ENCODE results near the gene CYTL1. TPM values are rescaled to one million over a fixed set of nuclear protein-coding genes. Genes with fewer than 3 reads are reported as not detected.

Gene CYTL1
- polyA plus RNA-seq, 2 of the 4 experiments (the other 2 are of a cell fraction): not detected

- no peak for TF ChIP-seq RARB (CRISPR knock-in tag; IDR thresholded peaks at IDR 0.05)
Observed at GRCh38 chr4:4984186-4984585, 35.1 kb downstream of the CYTL1 start (continued).

- 49% methylated on average over 8 of the region's 8 CpGs for WGBS (ENCODE audit: missing lambda C conversion rate)
- no peak for TF ChIP-seq ZC3H11A (IDR thresholded peaks at IDR 0.05)
- TF ChIP-seq EP300 (IDR thresholded peaks at IDR 0.05): no peak
- no peaks in the 10 kb centered on the region for H3K9me3 ChIP-seq
- no peak overlapping the region for H3K4me2 ChIP-seq
- ChIA-PET CTCF (no interaction called here), POLR2A (no interaction called here)
- H3K4me3 ChIP-seq: no peak overlapping the region
- H3K4me1 ChIP-seq: no peaks in the 10 kb centered on the region
- FAIRE-seq: no peak
- no peak overlapping the region for H3K27ac ChIP-seq
- ATAC-seq: no peak
- no peak for DNase-seq (ENCODE audit: low read depth in 1 of 2, low spot score in 1 of 2)
Observed at GRCh38 chr4:4981827-4982226, 37.4 kb downstream of the CYTL1 start.

- POLR2A ChIA-PET: no interaction called here
- no peak for TF ChIP-seq USF2 (IDR thresholded peaks at IDR 0.05)
- no peak for TF ChIP-seq TFCP2L1 (CRISPR knock-in tag; IDR thresholded peaks at IDR 0.05)
- TF ChIP-seq HES2 (IDR thresholded peaks at IDR 0.05): no peak
- no peak for TF ChIP-seq CTCF (IDR thresholded peaks at IDR 0.05)
- TF ChIP-seq HDAC2 (IDR thresholded peaks at IDR 0.05): no peak
- no peak for TF ChIP-seq RNF2 (IDR thresholded peaks at IDR 0.05; ENCODE audit: borderline replicate concordance, low read depth)
- no peak for TF ChIP-seq CHD4 (IDR thresholded peaks at IDR 0.05; ENCODE audit: borderline replicate concordance)
- TF ChIP-seq RAD21 (conservative IDR thresholded peaks at IDR 0.05 in 1 of 2, IDR thresholded peaks at IDR 0.05 in 1 of 2): no peak
- no peak for TF ChIP-seq HOXA7 (CRISPR knock-in tag; IDR thresholded peaks at IDR 0.05)
- no peak for TF ChIP-seq MAFK (IDR thresholded peaks at IDR 0.05; ENCODE audit: partially characterized antibody)
- TF ChIP-seq HEYL (CRISPR knock-in tag; IDR thresholded peaks at IDR 0.05): no peak
- TF ChIP-seq ATOH8 (CRISPR knock-in tag; IDR thresholded peaks at IDR 0.05; ENCODE audit: low read depth): no peak
- no peak for TF ChIP-seq KDM5A (IDR thresholded peaks at IDR 0.05)
- no peak for TF ChIP-seq POLR2AphosphoS2 (conservative IDR thresholded peaks at IDR 0.05; ENCODE audit: low read length)
- ATAC-seq (no peak), DNase-seq (ENCODE audit: low read depth in 1 of 2, low spot score in 1 of 2) (no peak), FAIRE-seq (no peak)
- H3K27ac ChIP-seq: no peak overlapping the region
- no peak overlapping the region for H3K4me3 ChIP-seq
- H3K4me1 ChIP-seq: no peaks in the 10 kb centered on the region
- WGBS (ENCODE audit: missing lambda C conversion rate): 69% methylated on average over 3 of the region's 3 CpGs
- H3K9me3 ChIP-seq: no peaks in the 10 kb centered on the region
- CTCF ChIA-PET: no interaction called here
- H3K4me2 ChIP-seq: no peak overlapping the region
Observed at GRCh38 chr4:4981427-4981826, 37.8 kb downstream of the CYTL1 start.

- TF ChIP-seq KDM1A (IDR thresholded peaks at IDR 0.05; ENCODE audit: low read depth) (no peak), CEBPB (IDR thresholded peaks at IDR 0.05) (no peak), SMC3 (IDR thresholded peaks at IDR 0.05) (no peak), GATA3 (IDR thresholded peaks at IDR 0.05; ENCODE audit: borderline replicate concordance) (no peak), BHLHE40 (IDR thresholded peaks at IDR 0.05; ENCODE audit: low read depth, low read length) (no peak), EP300 (IDR thresholded peaks at IDR 0.05) (no peak), POLR2A (IDR thresholded peaks at IDR 0.05; ENCODE audit: low read length) (no peak), MAX (IDR thresholded peaks at IDR 0.05) (no peak), ESRRA (IDR thresholded peaks at IDR 0.05; ENCODE audit: borderline replicate concordance, low read length) (no peak)
- WGBS (ENCODE audit: missing lambda C conversion rate): 77% methylated on average over 10 of the region's 12 CpGs
- FAIRE-seq: no peak
Observed at GRCh38 chr4:4980621-4981230, 38.5 kb downstream of the CYTL1 start.

More at GRCh38 chr4:4980621-4981230, 38.5 kb downstream of the CYTL1 start:
- POLR2A ChIA-PET: no interaction called here
- Histone ChIP-seq H3K27ac (no peak overlapping the region), H3K9me3 (no peaks in the 10 kb centered on the region), H3K4me3 (no peak overlapping the region), H3K4me2 (no peak overlapping the region), H3K4me1 (no peaks in the 10 kb centered on the region)
- CTCF ChIA-PET: interaction anchor here (0.6 kb wide), 1 partner anchor 62 kb away, joined by 3 read pairs; no protein-coding TSS in a partner anchor
- DNase-seq (ENCODE audit: low read depth in 1 of 2, low spot score in 1 of 2) (no peak), ATAC-seq (no peak)
